KBM-7 (cell line): ENCODE measurements around the gene MAGEA12.
"Not testable (repeated sequence)": the region's sequence is repeated elsewhere in the genome, so short reads cannot be mapped to it uniquely, and the experiment has no call there.

Experiments
- DNase-seq: peaks from one replicate; pipeline ENCODE4 v3.0.0-alpha.2; 2015
- in situ Hi-C: fragments of 300-500 bp; cut with MboI; formaldehyde crosslinking; loops from 2 replicates; pipeline ENCODE4 v1.14.3; 2020; ENCODE audit warnings: low sequenced_read_pairs, low pct_unique_long_range_greater_than_20kb, mixed read lengths

MAGEA12 gene

GRCh38 chrX:152733261-152733975, at the start of gene MAGEA12, which contains the start of gene CSAG1:
Gene MAGEA12, plus strand, starts transcription at chrX:152733757. Its CDS starts 2,405 bp downstream, at chrX:152736162.
Gene CSAG1, minus strand, starts transcription at chrX:152733721. Its CDS starts 1,261 bp downstream, at chrX:152732460.
- no peak for DNase-seq
- in situ Hi-C loops: no loop called here

GRCh38 chrX:152697952-152698931, 35.3 kb upstream of the MAGEA12 start, which contains the start of gene MAGEA3:
Gene MAGEA3, plus strand, starts transcription at chrX:152698794. Its CDS starts 2,039 bp downstream, at chrX:152700833.
- DNase-seq, in situ Hi-C loops: not testable (repeated sequence)

- DNase-seq, in situ Hi-C loops: not testable (repeated sequence)
Measured at GRCh38 chrX:152700390-152700789, 33.2 kb upstream of the MAGEA12 start.

- DNase-seq, in situ Hi-C loops: not testable (repeated sequence)
Measured at GRCh38 chrX:152706500-152706899, 27.1 kb upstream of the MAGEA12 start.

- DNase-seq, in situ Hi-C loops: not testable (repeated sequence)
Measured at GRCh38 chrX:152709173-152709572, 24.4 kb upstream of the MAGEA12 start, which contains the start of gene CSAG2. Gene CSAG2, minus strand, starts transcription at chrX:152709273. Its CDS starts 161 bp downstream, at chrX:152709112.

GRCh38 chrX:152713195-152713594, 20.4 kb upstream of the MAGEA12 start:
- DNase-seq, in situ Hi-C loops: not testable (repeated sequence)

- in situ Hi-C loops, DNase-seq: not testable (repeated sequence)
Measured at GRCh38 chrX:152713815-152714787, 19.5 kb upstream of the MAGEA12 start, which contains the start of gene MAGEA2B. Gene MAGEA2B, plus strand, starts transcription at chrX:152714628. Its CDS starts 2,479 bp downstream, at chrX:152717107.

- DNase-seq: no peak
- in situ Hi-C loops: no loop called here
Measured at GRCh38 chrX:152725409-152725808, 8.1 kb upstream of the MAGEA12 start.

GRCh38 chrX:152734143-152734858, 744 bp downstream of the MAGEA12 start:
- DNase-seq, in situ Hi-C loops: not testable (repeated sequence)

GRCh38 chrX:152735101-152735500, 1.5 kb downstream of the MAGEA12 start:
- no peak for DNase-seq
- in situ Hi-C loops: no loop called here

GRCh38 chrX:152735860-152736511, 2.4 kb downstream of the MAGEA12 start:
- no peak for DNase-seq
- in situ Hi-C loops: no loop called here

GRCh38 chrX:152736528-152736927, 3.0 kb downstream of the MAGEA12 start:
- DNase-seq, in situ Hi-C loops: not testable (repeated sequence)

- in situ Hi-C loops: no loop called here
Measured at GRCh38 chrX:152738560-152738959, 5.0 kb downstream of the MAGEA12 start.

GRCh38 chrX:152753686-152754650, 20.4 kb downstream of the MAGEA12 start, which contains the start of gene MAGEA2:
Gene MAGEA2, minus strand, starts transcription at chrX:152753842. Its CDS starts 2,479 bp downstream, at chrX:152751363.
- in situ Hi-C loops, DNase-seq: not testable (repeated sequence)

More at GRCh38 chrX:152738560-152738959, 5.0 kb downstream of the MAGEA12 start:
- no peak for DNase-seq

GRCh38 chrX:152754871-152755270, 21.3 kb downstream of the MAGEA12 start:
- DNase-seq, in situ Hi-C loops: not testable (repeated sequence)

- DNase-seq, in situ Hi-C loops: not testable (repeated sequence)
Measured at GRCh38 chrX:152758918-152759317, 25.4 kb downstream of the MAGEA12 start, which contains the start of gene CSAG3. Gene CSAG3, plus strand, starts transcription at chrX:152759218.
